Body of pancreas (tissue), 4 donors: ENCODE measurements around the gene SBSN.

ENCODE experiments used
- POLR2A ChIP-seq, 3 donors: fragments of 450-650 bp; IDR thresholded peaks; one replicate each; pipeline ENCODE4 v1.6.1; 2016; ENCODE audit warnings: antibody characterized with exemption in 3 of 3, mild to moderate bottlenecking in 2 of 3
- TF ChIP-seq, protein P1 (sequence below), 7 experiments: fragments of 450-650 bp in 4 of 7; fragments of 200-600 bp in 3 of 7; sonication (generic) in 3 of 7; IDR thresholded peaks; one replicate each; pipeline ENCODE4 v1.5.1; 2016 to 2019; ENCODE audit warnings: antibody characterized with exemption in 7 of 7

DNA sequence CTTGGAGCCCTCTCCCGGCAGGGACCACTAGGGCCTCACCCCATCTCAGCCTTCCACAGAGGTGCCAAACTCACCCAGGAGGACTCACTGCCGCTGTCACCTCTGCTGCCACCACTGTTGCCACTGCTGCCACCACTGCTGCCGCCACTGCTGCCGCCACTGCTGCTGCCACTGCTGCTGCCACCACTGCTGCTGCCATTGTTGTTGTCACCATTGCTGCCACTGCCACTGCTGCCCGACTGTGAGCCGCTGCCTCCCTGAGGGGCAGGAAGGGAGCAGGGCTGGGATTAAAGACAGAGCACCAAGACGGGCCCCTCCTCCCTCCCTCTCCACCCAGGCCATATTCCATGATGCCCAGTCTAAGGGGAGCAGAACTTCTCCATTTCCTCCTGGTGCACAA is 16.8 kb downstream of the SBSN start:
- TF ChIP-seq, protein P1, sequence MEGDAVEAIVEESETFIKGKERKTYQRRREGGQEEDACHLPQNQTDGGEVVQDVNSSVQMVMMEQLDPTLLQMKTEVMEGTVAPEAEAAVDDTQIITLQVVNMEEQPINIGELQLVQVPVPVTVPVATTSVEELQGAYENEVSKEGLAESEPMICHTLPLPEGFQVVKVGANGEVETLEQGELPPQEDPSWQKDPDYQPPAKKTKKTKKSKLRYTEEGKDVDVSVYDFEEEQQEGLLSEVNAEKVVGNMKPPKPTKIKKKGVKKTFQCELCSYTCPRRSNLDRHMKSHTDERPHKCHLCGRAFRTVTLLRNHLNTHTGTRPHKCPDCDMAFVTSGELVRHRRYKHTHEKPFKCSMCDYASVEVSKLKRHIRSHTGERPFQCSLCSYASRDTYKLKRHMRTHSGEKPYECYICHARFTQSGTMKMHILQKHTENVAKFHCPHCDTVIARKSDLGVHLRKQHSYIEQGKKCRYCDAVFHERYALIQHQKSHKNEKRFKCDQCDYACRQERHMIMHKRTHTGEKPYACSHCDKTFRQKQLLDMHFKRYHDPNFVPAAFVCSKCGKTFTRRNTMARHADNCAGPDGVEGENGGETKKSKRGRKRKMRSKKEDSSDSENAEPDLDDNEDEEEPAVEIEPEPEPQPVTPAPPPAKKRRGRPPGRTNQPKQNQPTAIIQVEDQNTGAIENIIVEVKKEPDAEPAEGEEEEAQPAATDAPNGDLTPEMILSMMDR (IDR thresholded peaks at IDR 0.05), result no peak
- no peak for TF ChIP-seq POLR2A (IDR thresholded peaks at IDR 0.05)
